Endothelial cell (in vitro differentiated cells): ENCODE results near the gene SLC47A1. TPM values are rescaled to one million over a fixed set of nuclear protein-coding genes. Genes with fewer than 3 reads are reported as not detected.

Experiments
- DNase-seq: peaks from one replicate; pipeline ENCODE4 v3.0.0; 2021; ENCODE audit warnings: low spot score
- H3K27ac Mint-ChIP-seq: one replicate; pipeline ENCODE4 v1.8.0; 2021; ENCODE audit warnings: mixed read lengths, inconsistent platforms; ENCODE audit not compliant: unreplicated experiment
- H3K27me3 Mint-ChIP-seq: one replicate; pipeline ENCODE4 v1.8.0; 2021; ENCODE audit warnings: mild to moderate bottlenecking, moderate library complexity, mixed read lengths, inconsistent platforms; ENCODE audit not compliant: unreplicated experiment
- H3K36me3 Mint-ChIP-seq: one replicate; pipeline ENCODE4 v1.8.0; 2021; ENCODE audit warnings: mild to moderate bottlenecking, low read depth, mixed read lengths, inconsistent platforms; ENCODE audit not compliant: unreplicated experiment
- H3K4me1 Mint-ChIP-seq: one replicate; pipeline ENCODE4 v1.8.0; 2021; ENCODE audit warnings: mild to moderate bottlenecking, mixed read lengths, inconsistent platforms; ENCODE audit not compliant: unreplicated experiment
- H3K4me3 Mint-ChIP-seq: one replicate; pipeline ENCODE4 v1.8.0; 2021; ENCODE audit warnings: mild to moderate bottlenecking, mixed read lengths, inconsistent platforms; ENCODE audit not compliant: unreplicated experiment
- H3K9me3 Mint-ChIP-seq: one replicate; pipeline ENCODE4 v1.8.0; 2021; ENCODE audit warnings: mixed read lengths, inconsistent platforms; ENCODE audit not compliant: unreplicated experiment
- CTCF ChIP-seq: fragments of 200-600 bp; sonication (generic); IDR thresholded peaks from one replicate; pipeline ENCODE4 v1.5.0; 2021; ENCODE audit warnings: antibody characterized with exemption; ENCODE audit not compliant: unreplicated experiment
- total RNA-seq: library from RNA; stranded (reverse); fragmentation: NEBNext Ultra II Directional; extraction: Animal tissue kit (Norgen Biotek cat#: 25700); gene quantifications from one replicate; pipeline ENCODE4 v1.2.1, GENCODE V29; 2021; ENCODE audit not compliant: unreplicated experiment

The SLC47A1 gene
- total RNA-seq, 1 donor from 2014 or later = 6.8 TPM

GRCh38 chr17:19590912-19591551 is 57.4 kb downstream of the SLC47A1 start:
- no peaks in the 10 kb centered on the region for H3K9me3 Mint-ChIP-seq
- no peaks in the 10 kb centered on the region for H3K4me1 Mint-ChIP-seq
- peaks cover 6% of the 10 kb centered on the region for H3K27me3 Mint-ChIP-seq
- H3K27ac Mint-ChIP-seq = no peak overlapping the region
- no peak for DNase-seq
- no peak overlapping the region for H3K4me3 Mint-ChIP-seq
- no peak for TF ChIP-seq CTCF
- H3K36me3 Mint-ChIP-seq = no peaks in the 10 kb centered on the region

GRCh38 chr17:19592316-19592715 is 58.7 kb downstream of the SLC47A1 start:
- Mint-ChIP-seq H3K4me3 (no peak overlapping the region), H3K9me3 (no peaks in the 10 kb centered on the region), H3K4me1 (no peaks in the 10 kb centered on the region), H3K27ac (no peak overlapping the region), H3K27me3 (peaks cover 6% of the 10 kb centered on the region), H3K36me3 (no peaks in the 10 kb centered on the region)
- no peak for DNase-seq
- TF ChIP-seq CTCF = no peak

- Mint-ChIP-seq H3K27ac (no peak overlapping the region), H3K36me3 (no peaks in the 10 kb centered on the region), H3K4me1 (no peaks in the 10 kb centered on the region), H3K27me3 (peaks cover 3% of the 10 kb centered on the region), H3K9me3 (no peaks in the 10 kb centered on the region), H3K4me3 (no peak overlapping the region)
- TF ChIP-seq CTCF = no peak
- DNase-seq = no peak
Measured at GRCh38 chr17:19596869-19597268, 63.2 kb downstream of the SLC47A1 start.

- Mint-ChIP-seq H3K27ac (no peak overlapping the region), H3K36me3 (no peaks in the 10 kb centered on the region), H3K27me3 (no peaks in the 10 kb centered on the region), H3K4me3 (no peak overlapping the region), H3K9me3 (no peaks in the 10 kb centered on the region), H3K4me1 (no peaks in the 10 kb centered on the region)
- DNase-seq = no peak
- TF ChIP-seq CTCF = no peak
Measured at GRCh38 chr17:19610311-19610710, 76.7 kb downstream of the SLC47A1 start.

GRCh38 chr17:19610879-19611278 is 77.2 kb downstream of the SLC47A1 start:
- no peak overlapping the region for H3K4me3 Mint-ChIP-seq
- H3K27ac Mint-ChIP-seq = no peak overlapping the region
- no peak for DNase-seq
- no peaks in the 10 kb centered on the region for H3K27me3 Mint-ChIP-seq
- H3K4me1 Mint-ChIP-seq = no peaks in the 10 kb centered on the region
- no peaks in the 10 kb centered on the region for H3K36me3 Mint-ChIP-seq
- no peak for TF ChIP-seq CTCF
- H3K9me3 Mint-ChIP-seq = no peaks in the 10 kb centered on the region
